ENCODE results near the gene ACSF3. TPM values are rescaled to one million over a fixed set of nuclear protein-coding genes. Genes with fewer than 3 reads are reported as not detected.

ACSF3 gene
- total RNA-seq, 1 donor: 20.7 TPM

DNA sequence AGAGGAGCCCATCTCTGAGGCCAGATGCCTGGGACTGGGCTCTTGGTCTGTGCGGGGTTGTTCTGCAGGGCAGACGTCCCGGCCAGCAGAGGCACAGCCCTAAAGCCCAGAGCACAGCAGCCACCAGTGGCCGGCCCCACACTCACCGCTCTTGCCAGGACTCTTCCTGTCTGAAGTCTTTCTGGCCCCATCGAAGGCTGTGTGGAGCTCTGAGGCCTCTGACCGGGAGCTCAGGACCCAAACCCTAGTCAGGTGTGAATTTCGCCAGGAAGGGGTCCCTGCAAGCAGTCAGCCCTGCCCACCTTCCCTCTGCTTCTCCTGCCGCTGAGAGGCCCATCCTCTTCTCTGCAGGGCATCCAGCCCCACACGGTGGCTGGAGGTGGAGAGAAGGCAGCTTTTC is 10.7 kb downstream of the ACSF3 start:
- H3K4me3 ChIP-seq (ENCODE audit: low read depth, low read length): no peak overlapping the region
- no peak for DNase-seq (ENCODE audit: low read depth)
- TF ChIP-seq, protein P1, sequence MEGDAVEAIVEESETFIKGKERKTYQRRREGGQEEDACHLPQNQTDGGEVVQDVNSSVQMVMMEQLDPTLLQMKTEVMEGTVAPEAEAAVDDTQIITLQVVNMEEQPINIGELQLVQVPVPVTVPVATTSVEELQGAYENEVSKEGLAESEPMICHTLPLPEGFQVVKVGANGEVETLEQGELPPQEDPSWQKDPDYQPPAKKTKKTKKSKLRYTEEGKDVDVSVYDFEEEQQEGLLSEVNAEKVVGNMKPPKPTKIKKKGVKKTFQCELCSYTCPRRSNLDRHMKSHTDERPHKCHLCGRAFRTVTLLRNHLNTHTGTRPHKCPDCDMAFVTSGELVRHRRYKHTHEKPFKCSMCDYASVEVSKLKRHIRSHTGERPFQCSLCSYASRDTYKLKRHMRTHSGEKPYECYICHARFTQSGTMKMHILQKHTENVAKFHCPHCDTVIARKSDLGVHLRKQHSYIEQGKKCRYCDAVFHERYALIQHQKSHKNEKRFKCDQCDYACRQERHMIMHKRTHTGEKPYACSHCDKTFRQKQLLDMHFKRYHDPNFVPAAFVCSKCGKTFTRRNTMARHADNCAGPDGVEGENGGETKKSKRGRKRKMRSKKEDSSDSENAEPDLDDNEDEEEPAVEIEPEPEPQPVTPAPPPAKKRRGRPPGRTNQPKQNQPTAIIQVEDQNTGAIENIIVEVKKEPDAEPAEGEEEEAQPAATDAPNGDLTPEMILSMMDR (IDR thresholded peaks at IDR 0.05; ENCODE audit: insufficient read depth, low read depth, low read length): no peak

DNA sequence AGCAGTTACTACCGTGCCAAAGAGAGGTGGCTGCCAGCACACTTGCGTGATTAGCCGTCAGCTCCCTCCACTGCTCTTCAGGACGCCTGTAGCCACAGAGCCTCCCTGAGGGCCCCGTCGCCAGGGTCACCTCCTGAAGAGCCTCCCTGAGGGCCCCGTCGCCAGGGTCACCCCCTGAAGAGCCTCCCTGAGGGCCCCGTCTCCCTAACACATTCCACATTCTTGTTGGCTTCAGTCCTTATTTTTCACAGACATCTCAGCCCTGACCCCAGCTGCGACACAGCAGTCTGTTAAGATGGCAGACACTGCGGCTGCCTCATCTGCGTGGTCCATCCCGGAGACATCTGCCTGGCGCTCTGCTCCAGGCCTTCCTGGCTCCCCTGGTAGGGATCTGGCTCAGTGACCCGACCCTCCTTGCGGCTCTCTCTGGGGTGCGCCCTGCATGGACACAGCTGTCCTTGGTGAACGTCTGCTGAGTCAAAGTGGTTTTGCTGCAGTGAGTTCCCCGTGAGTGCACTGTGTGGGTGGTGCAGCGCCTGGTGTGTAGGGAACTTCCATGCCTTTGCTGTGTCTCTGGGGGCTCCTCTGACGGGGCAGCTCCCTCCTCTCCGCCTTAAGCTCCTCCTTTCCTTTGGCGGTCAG is 11.4 kb downstream of the ACSF3 start:
- no peak overlapping the region for H3K4me3 ChIP-seq (ENCODE audit: low read depth, low read length)
- TF ChIP-seq, protein P1 (IDR thresholded peaks at IDR 0.05; ENCODE audit: insufficient read depth, low read depth, low read length): no peak
- no peak for DNase-seq (ENCODE audit: low read depth)

DNA sequence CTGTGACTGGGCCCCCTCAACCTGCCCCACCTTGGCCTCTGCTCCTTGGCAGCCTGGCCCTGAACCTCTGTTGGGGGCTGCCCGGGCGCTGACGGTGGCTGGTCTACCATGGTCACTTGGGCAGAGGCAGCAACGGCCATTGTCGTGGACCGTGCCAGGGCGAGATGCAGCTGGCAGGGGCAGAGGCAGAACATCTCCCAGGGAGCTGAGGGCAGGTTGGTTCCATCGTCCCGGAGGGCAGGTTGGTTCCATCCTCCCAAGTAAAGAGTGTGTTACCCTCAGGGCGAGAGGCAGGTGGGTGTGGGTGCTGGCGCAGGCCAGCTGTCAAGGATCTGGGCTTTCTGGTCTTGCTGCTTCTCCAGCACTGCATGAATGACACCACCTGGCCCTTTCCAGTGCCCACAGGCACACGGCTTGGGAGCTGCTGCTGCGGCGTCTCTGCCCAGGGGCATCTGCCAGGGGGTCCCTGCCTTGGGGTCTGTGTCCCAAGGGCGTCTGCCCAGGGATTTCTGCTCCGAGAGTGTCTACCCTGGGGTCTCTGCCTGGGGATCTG is 12.0 kb downstream of the ACSF3 start:
- no peak for DNase-seq (ENCODE audit: low read depth)
- TF ChIP-seq, protein P1 (IDR thresholded peaks at IDR 0.05; ENCODE audit: insufficient read depth, low read depth, low read length): no peak
- H3K4me3 ChIP-seq (ENCODE audit: low read depth, low read length): no peak overlapping the region

DNA sequence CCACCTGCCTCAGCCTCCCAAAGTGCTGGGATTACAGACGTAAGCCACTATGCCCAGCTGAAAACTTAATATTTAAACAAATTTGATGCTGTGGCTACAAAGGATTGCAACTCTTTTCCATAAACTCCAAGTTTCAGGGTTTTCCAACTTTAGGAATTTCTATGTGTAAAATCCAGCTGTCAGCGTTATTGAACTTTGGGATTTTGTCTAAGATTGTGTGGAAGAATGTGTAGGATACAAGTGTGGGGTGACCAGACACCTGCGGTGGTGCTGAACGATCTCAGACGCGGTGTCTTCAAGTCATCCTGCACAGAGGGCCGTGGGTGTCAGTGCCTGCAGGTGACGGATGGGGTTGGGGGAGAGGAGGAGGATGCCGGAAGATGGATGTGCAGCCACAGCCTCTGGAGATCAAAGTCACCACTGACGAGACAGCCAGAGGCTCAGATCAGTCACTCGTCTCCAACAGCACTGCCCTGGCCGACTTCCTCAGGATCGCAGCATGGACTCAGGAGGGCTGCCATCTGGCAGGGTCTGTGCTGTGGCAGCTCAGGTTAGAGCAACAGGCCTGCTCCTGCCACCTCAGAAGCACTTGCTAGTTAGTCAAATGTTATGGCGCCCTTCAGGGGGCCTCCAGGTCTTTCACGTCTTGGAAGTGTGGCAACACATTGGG is 13.0 kb downstream of the ACSF3 start:
- no peak for DNase-seq (ENCODE audit: low read depth)
- TF ChIP-seq, protein P1 (IDR thresholded peaks at IDR 0.05; ENCODE audit: insufficient read depth, low read depth, low read length): no peak
- no peak overlapping the region for H3K4me3 ChIP-seq (ENCODE audit: low read depth, low read length)

DNA sequence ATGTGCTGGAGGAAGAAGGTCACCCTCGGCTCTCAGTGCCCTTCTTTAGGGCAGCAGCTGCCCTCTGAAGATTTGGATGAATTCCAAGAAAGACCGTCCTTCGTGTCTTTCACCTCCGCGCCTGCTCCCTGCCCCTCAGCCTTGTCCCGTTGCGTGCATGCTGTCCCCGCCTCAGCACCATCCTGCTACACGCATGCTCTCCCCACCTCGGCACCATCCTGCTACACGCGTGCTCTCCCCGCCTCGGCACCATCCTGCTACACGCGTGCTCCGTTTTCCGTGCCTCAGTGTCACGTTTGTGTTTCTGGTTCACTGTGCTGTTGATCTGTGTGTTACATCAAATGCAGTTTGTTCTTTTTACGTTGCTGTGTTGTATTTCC is 13.5 kb downstream of the ACSF3 start:
- H3K4me3 ChIP-seq (ENCODE audit: low read depth, low read length): no peak overlapping the region
- TF ChIP-seq, protein P1 (IDR thresholded peaks at IDR 0.05; ENCODE audit: insufficient read depth, low read depth, low read length): no peak
- DNase-seq (ENCODE audit: low read depth): no peak

DNA sequence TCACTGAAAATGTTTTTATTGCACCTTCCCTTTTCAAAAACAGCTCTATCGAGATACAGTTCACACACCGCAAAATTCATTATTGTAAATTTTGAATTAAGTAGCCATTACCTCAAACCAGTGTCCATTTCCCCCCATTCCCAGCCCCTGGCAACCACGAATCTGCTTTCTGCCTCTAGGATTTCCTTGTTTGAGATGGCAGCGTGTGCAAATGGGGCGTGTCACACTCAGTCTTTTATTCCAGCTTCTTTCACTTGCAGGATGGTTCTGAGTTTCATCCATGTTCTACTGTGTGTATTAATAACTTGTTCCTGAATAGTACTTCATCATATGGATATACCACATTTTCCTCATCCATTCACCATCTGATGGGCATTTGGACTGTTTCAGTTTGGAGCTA is 14.8 kb downstream of the ACSF3 start:
- TF ChIP-seq, protein P1 (IDR thresholded peaks at IDR 0.05; ENCODE audit: insufficient read depth, low read depth, low read length): no peak
- no peak overlapping the region for H3K4me3 ChIP-seq (ENCODE audit: low read depth, low read length)
- no peak for DNase-seq (ENCODE audit: low read depth)

Measured in fibroblast of villous mesenchyme (primary cell).